Measurements from ENCODE around the gene SCGN. TPM values are rescaled to one million over a fixed set of nuclear protein-coding genes. Genes with fewer than 3 reads are reported as not detected.

Gene SCGN
- total RNA-seq, 4 donors from 2014 or later = 0.35 to 3.6 (median 1.3) TPM; not detected in 1

DNA sequence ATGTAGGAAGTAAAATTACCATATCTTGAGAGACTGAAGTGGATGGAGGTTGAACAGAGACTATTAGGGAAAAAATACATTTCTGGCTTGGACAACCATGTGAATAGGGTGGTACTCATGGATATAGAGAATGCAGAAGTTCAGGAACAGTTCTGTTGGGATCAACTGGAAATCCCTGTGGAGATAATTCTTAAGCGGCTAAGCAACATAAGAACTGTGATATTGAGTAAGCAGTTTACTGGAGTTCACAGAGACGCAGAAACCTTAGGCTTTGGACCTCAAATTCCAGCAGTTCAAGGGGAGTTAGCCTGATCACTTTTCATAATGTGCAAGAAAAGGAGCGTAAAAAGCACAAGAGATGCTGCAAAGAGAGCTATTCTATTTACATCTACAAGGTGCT lies 78.9 kb downstream of the SCGN start:
- peaks cover 0 to 4% (median 0%) of the 10 kb centered on the region in 3 donors for H3K9me3 ChIP-seq
- H3K27ac ChIP-seq = no peak overlapping the region
- H3K27me3 ChIP-seq = peaks cover 21% of the 10 kb centered on the region
- ATAC-seq = no peak
- 82 to 85% methylated on average over 2 to 3 of the region's 3 CpGs for WGBS, 2 donors (ENCODE audit: low coverage in 1 of 2)
- H3K4me1 ChIP-seq = no peaks in the 10 kb centered on the region
- no peaks in the 10 kb centered on the region for H3K36me3 ChIP-seq
- TF ChIP-seq EP300 (IDR thresholded peaks at IDR 0.05) (no peak), POLR2A (IDR thresholded peaks at IDR 0.05) (no peak), POLR2AphosphoS5 (IDR thresholded peaks at IDR 0.05) (no peak)
- TF ChIP-seq, protein P1, sequence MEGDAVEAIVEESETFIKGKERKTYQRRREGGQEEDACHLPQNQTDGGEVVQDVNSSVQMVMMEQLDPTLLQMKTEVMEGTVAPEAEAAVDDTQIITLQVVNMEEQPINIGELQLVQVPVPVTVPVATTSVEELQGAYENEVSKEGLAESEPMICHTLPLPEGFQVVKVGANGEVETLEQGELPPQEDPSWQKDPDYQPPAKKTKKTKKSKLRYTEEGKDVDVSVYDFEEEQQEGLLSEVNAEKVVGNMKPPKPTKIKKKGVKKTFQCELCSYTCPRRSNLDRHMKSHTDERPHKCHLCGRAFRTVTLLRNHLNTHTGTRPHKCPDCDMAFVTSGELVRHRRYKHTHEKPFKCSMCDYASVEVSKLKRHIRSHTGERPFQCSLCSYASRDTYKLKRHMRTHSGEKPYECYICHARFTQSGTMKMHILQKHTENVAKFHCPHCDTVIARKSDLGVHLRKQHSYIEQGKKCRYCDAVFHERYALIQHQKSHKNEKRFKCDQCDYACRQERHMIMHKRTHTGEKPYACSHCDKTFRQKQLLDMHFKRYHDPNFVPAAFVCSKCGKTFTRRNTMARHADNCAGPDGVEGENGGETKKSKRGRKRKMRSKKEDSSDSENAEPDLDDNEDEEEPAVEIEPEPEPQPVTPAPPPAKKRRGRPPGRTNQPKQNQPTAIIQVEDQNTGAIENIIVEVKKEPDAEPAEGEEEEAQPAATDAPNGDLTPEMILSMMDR (IDR thresholded peaks at IDR 0.05) = no peak
- no peak overlapping the region for H3K4me3 ChIP-seq

DNA sequence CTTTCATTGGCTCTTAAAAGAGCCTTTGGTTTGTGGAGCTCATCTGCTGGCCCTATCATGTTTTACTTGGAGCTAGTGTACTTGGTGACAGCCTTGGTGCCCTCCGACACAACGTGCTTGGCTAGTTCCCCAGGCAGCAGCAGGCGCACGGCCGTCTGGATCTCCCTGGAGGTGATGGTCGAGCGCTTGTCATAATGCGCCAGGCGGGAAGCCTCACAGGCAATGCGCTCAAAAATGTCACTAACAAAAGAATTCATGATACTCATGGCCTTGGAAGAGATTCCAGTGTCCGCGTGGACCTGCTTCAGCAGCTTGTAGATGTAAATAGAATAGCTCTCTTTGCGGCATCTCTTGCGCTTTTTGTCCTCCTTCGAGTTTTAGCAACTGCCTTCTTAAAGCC lies 79.7 kb downstream of the SCGN start:
- Histone ChIP-seq H3K4me1 (no peaks in the 10 kb centered on the region), H3K27me3 (peaks cover 21% of the 10 kb centered on the region), H3K27ac (no peak overlapping the region), H3K9me3 (peaks cover 0 to 4% (median 0%) of the 10 kb centered on the region in 3 donors), H3K36me3 (no peaks in the 10 kb centered on the region), H3K4me3 (no peak overlapping the region)
- no peak for TF ChIP-seq POLR2AphosphoS5 (IDR thresholded peaks at IDR 0.05)
- no peak for TF ChIP-seq POLR2A (IDR thresholded peaks at IDR 0.05)
- TF ChIP-seq, protein P1 (IDR thresholded peaks at IDR 0.05) = no peak
- no peak for TF ChIP-seq EP300 (IDR thresholded peaks at IDR 0.05)
- 93 to 95% methylated on average over 6 to 13 of the region's 15 CpGs for WGBS, 2 donors (ENCODE audit: low coverage in 1 of 2)
- ATAC-seq = no peak

DNA sequence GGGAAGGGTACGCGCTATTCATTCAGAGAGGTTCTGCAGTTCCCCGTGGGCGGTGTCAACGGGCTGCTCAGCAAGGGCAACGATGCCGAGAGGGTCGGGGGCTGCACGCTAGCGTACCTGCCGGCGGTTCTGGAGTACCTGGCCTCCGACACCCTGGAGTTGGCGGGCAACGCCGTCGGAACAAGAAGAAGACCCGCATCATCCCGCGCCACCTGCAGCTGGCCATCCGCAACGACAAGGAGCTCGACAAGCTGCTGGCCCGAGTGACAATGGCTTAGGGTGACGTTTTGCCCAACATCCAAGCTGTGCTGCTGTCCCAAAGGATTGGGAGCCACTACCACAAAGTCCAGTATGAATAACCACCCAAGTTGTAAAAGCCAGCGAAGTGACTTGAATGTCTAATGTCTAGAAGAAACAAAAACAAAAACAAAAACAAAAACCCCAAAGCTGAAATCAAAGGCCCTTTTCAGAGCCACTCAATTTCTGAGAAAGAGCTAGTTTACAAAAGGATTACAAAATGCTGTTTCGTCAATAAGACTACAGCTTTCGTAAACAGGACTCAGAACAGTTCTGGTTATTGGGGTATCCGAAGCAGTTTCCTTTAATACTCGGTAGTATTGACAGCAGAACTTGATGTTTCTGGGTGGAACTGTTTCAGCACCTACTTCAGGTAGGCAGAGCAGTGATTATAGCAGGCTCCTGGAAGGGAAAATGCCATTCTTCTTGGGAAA lies 80.6 kb downstream of the SCGN start:
- no peaks in the 10 kb centered on the region for H3K36me3 ChIP-seq
- peaks cover 24% of the 10 kb centered on the region for H3K27me3 ChIP-seq
- no peak overlapping the region for H3K27ac ChIP-seq
- 65 to 90% methylated on average over 6 to 11 of the region's 30 CpGs for WGBS, 2 donors (ENCODE audit: low coverage in 1 of 2)
- no peak for ATAC-seq
- no peak overlapping the region for H3K4me3 ChIP-seq
- TF ChIP-seq EP300 (IDR thresholded peaks at IDR 0.05) = no peak
- no peaks in the 10 kb centered on the region for H3K4me1 ChIP-seq
- H3K9me3 ChIP-seq = peaks cover 0 to 9% (median 0%) of the 10 kb centered on the region in 3 donors

DNA sequence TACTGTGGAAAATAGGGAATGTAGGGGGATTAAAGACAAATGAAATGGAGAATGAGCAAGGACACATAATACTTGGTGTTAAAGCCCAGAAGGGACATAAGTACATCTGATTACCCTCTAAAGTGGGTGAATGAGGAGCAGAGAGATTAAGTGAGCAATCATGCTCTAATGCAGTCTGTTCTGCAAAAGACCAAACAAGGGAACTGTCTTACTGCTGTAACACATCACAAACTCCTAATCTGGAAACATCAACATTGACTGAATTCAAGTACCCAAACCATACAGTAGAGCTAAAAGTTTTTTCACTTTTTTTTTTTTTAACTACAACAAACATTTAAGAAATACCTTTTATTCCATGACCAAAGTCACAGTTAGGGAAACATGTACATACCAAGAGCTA lies 83.2 kb downstream of the SCGN start:
- TF ChIP-seq EP300 (IDR thresholded peaks at IDR 0.05) = no peak
- no peak for TF ChIP-seq POLR2A (IDR thresholded peaks at IDR 0.05)
- no peak for TF ChIP-seq POLR2AphosphoS5 (IDR thresholded peaks at IDR 0.05)
- TF ChIP-seq, protein P1 (IDR thresholded peaks at IDR 0.05) = no peak
- no peak for ATAC-seq
- peaks cover 24% of the 10 kb centered on the region for H3K27me3 ChIP-seq

DNA sequence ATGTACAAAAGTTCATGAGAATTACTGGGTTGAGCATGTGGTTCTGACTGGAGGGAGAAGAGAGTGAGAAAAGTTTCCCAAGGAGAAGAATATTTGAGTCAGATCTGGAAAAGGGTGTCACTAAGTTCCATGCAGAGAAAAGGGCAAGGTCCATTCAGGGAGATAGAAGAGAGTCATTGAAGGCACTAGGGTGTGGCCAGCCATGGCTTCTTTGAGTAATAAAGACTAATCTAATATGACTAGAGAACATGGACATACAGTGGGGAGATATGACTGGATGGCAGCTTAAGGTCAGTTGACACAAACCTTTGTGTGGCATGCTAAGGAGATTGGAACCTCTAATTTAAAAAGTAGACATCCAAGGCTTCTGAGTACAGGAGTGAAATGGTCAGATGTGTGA lies 91.9 kb downstream of the SCGN start:
- Histone ChIP-seq H3K9me3 (no peaks in the 10 kb centered on the region), H3K27me3 (no peaks in the 10 kb centered on the region), H3K4me1 (no peaks in the 10 kb centered on the region), H3K27ac (no peak overlapping the region), H3K36me3 (no peaks in the 10 kb centered on the region), H3K4me3 (no peak overlapping the region)
- TF ChIP-seq POLR2A (IDR thresholded peaks at IDR 0.05) = no peak
- no peak for TF ChIP-seq EP300 (IDR thresholded peaks at IDR 0.05)
- no peak for TF ChIP-seq POLR2AphosphoS5 (IDR thresholded peaks at IDR 0.05)
- TF ChIP-seq, protein P1 (IDR thresholded peaks at IDR 0.05) = no peak
- no peak for ATAC-seq

More for the DNA sequence above, 83.2 kb downstream of the SCGN start:
- Histone ChIP-seq H3K9me3 (peaks cover 0 to 9% (median 0%) of the 10 kb centered on the region in 3 donors), H3K27ac (no peak overlapping the region), H3K36me3 (no peaks in the 10 kb centered on the region), H3K4me3 (no peak overlapping the region), H3K4me1 (no peaks in the 10 kb centered on the region)

Measured in gastroesophageal sphincter (tissue), 4 donors.